Loucy (cell line): ENCODE results near the gene ASH1L.
"Not testable (repeated sequence)": the region's sequence is repeated elsewhere in the genome, so short reads cannot be mapped to it uniquely, and the experiment has no call there.

Source experiments
- EZH2phosphoT487 ChIP-seq: fragments of 200-600 bp; IDR thresholded peaks from 2 replicates; pipeline ENCODE4 v1.6.1; 2018; ENCODE audit warnings: antibody characterized with exemption, mild to moderate bottlenecking, moderate library complexity, borderline replicate concordance
- TF ChIP-seq, protein P1 (sequence below): fragments of 200-600 bp; sonication (generic); conservative IDR thresholded peaks from 2 replicates; pipeline ENCODE4 v1.5.1; 2014; ENCODE audit warnings: mild to moderate bottlenecking, antibody characterized with exemption, low read length

GRCh38 chr1:155433128-155433830, 129.3 kb downstream of the ASH1L start:
- TF ChIP-seq, protein P1, sequence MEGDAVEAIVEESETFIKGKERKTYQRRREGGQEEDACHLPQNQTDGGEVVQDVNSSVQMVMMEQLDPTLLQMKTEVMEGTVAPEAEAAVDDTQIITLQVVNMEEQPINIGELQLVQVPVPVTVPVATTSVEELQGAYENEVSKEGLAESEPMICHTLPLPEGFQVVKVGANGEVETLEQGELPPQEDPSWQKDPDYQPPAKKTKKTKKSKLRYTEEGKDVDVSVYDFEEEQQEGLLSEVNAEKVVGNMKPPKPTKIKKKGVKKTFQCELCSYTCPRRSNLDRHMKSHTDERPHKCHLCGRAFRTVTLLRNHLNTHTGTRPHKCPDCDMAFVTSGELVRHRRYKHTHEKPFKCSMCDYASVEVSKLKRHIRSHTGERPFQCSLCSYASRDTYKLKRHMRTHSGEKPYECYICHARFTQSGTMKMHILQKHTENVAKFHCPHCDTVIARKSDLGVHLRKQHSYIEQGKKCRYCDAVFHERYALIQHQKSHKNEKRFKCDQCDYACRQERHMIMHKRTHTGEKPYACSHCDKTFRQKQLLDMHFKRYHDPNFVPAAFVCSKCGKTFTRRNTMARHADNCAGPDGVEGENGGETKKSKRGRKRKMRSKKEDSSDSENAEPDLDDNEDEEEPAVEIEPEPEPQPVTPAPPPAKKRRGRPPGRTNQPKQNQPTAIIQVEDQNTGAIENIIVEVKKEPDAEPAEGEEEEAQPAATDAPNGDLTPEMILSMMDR = not testable (repeated sequence)
- TF ChIP-seq EZH2phosphoT487 = not testable (repeated sequence)
